Trophoblast cell (in vitro differentiated cells and primary cell): Measurements from ENCODE around the gene PLXNA2.
A peak's percentile ranks its signal among the peaks of the same experiment; 100 is the strongest.

Experiments
- DNase-seq, 2 donors: peaks; one replicate each; pipeline ENCODE4 v3.0.0-alpha.2; 2016
- H2AFZ ChIP-seq: 2 replicates; pipeline ENCODE4 v1.6.1; 2013; ENCODE audit warnings: low read length, moderate library complexity, mild to moderate bottlenecking; ENCODE audit not compliant: insufficient read depth, poor library complexity
- H2AK5ac ChIP-seq: 2 replicates; pipeline ENCODE4 v1.6.1; 2013; ENCODE audit warnings: mild to moderate bottlenecking, low read length
- H2BK120ac ChIP-seq: 2 replicates; pipeline ENCODE4 v1.6.1; 2013; ENCODE audit warnings: low read length, mild to moderate bottlenecking, moderate library complexity; ENCODE audit not compliant: insufficient read depth, poor library complexity
- H2BK12ac ChIP-seq: 2 replicates; pipeline ENCODE4 v1.6.1; 2013; ENCODE audit warnings: mild to moderate bottlenecking, low read length, moderate library complexity
- H2BK5ac ChIP-seq: 2 replicates; pipeline ENCODE4 v1.6.1; 2013; ENCODE audit warnings: low read length, low read depth, moderate library complexity, mild to moderate bottlenecking; ENCODE audit not compliant: poor library complexity
- H3K14ac ChIP-seq: 2 replicates; pipeline ENCODE4 v1.6.1; 2013; ENCODE audit warnings: mild to moderate bottlenecking, low read length
- H3K18ac ChIP-seq: 2 replicates; pipeline ENCODE4 v1.6.1; 2013; ENCODE audit warnings: mild to moderate bottlenecking, low read length
- H3K23ac ChIP-seq: 2 replicates; pipeline ENCODE4 v1.6.1; 2013; ENCODE audit warnings: low read length
- H3K27ac ChIP-seq: 2 replicates; pipeline ENCODE4 v1.5.1; 2013; ENCODE audit warnings: low read depth, mild to moderate bottlenecking, inconsistent platforms, low read length, moderate library complexity
- H3K27me3 ChIP-seq: 2 replicates; pipeline ENCODE4 v1.6.1; 2013; ENCODE audit warnings: inconsistent platforms, mild to moderate bottlenecking, low read length, moderate library complexity; ENCODE audit not compliant: insufficient read depth
- H3K36me3 ChIP-seq, 2 experiments: 1 replicate in 1 of 2; 2 replicates in 1 of 2; pipeline ENCODE4 v1.6.1; 2013; ENCODE audit warnings: low read length in 2 of 2, mild to moderate bottlenecking in 2 of 2, moderate library complexity in 1 of 2; ENCODE audit not compliant: insufficient read depth in 2 of 2, control insufficient read depth in 1 of 2
- H3K4ac ChIP-seq: 2 replicates; pipeline ENCODE4 v1.6.1; 2013; ENCODE audit warnings: low read depth, mild to moderate bottlenecking, low read length, moderate library complexity
- H3K4me1 ChIP-seq, 2 experiments: 1 replicate in 1 of 2; 2 replicates in 1 of 2; pipeline ENCODE4 v1.6.1; 2013; ENCODE audit warnings: low read length in 2 of 2, mild to moderate bottlenecking in 2 of 2, moderate library complexity in 1 of 2; ENCODE audit not compliant: insufficient read depth in 2 of 2, control insufficient read depth in 1 of 2
- H3K4me2 ChIP-seq: 2 replicates; pipeline ENCODE4 v1.6.1; 2013; ENCODE audit warnings: inconsistent platforms, mild to moderate bottlenecking, low read length, moderate library complexity
- H3K4me3 ChIP-seq: 2 replicates; pipeline ENCODE4 v1.5.1; 2013; ENCODE audit warnings: mild to moderate bottlenecking, low read depth, low read length, inconsistent platforms
- H3K79me1 ChIP-seq: one replicate; pipeline ENCODE4 v1.6.1; 2013; ENCODE audit warnings: low read length
- H3K79me2 ChIP-seq: 2 replicates; pipeline ENCODE4 v1.6.1; 2013; ENCODE audit warnings: low read length, mild to moderate bottlenecking; ENCODE audit not compliant: control insufficient read depth, insufficient read depth, poor library complexity
- H3K9ac ChIP-seq: 2 replicates; pipeline ENCODE4 v1.6.1; 2013; ENCODE audit warnings: mild to moderate bottlenecking, low read length
- H3K9me3 ChIP-seq: 2 replicates; pipeline ENCODE4 v1.6.1; 2013; ENCODE audit warnings: low read depth, mild to moderate bottlenecking, control low read depth, inconsistent platforms, low read length; ENCODE audit not compliant: insufficient read depth
- H4K12ac ChIP-seq: 2 replicates; pipeline ENCODE4 v1.6.1; 2013; ENCODE audit warnings: low read depth, mild to moderate bottlenecking, low read length, moderate library complexity
- H4K8ac ChIP-seq: 2 replicates; pipeline ENCODE4 v1.6.1; 2013; ENCODE audit warnings: low read depth, mild to moderate bottlenecking, low read length, moderate library complexity
- H4K91ac ChIP-seq: one replicate; pipeline ENCODE4 v1.6.1; 2013; ENCODE audit warnings: low read depth, mild to moderate bottlenecking, low read length, moderate library complexity
- whole genome bisulfite sequencing: extraction: QIAGEN DNeasy Blood & Tissue Kit; methylation state at CpG from one replicate; pipeline ENCODE4 v1.1.7; 2013; ENCODE audit warnings: missing lambda C conversion rate; ENCODE audit not compliant: insufficient read length, insufficient coverage; ENCODE audit errors: extremely low coverage; 5-methylcytosine and 5-hydroxymethylcytosine counted together

Gene PLXNA2

GRCh38 chr1:208212893-208213292, 31.3 kb downstream of the PLXNA2 start:
- no peak overlapping the region for H3K27ac ChIP-seq
- H3K9me3 ChIP-seq: no peaks in the 10 kb centered on the region
- H4K8ac ChIP-seq: no peak overlapping the region
- peak overlapping the region; percentile 30 for H2BK120ac ChIP-seq
- peaks cover 11% of the 10 kb centered on the region for H3K79me2 ChIP-seq
- H4K91ac ChIP-seq: no peak overlapping the region
- H2AFZ ChIP-seq: no peak overlapping the region
- peak overlapping the region; percentile 19 for H3K23ac ChIP-seq
- peaks cover 32 to 56% of the 10 kb centered on the region in 2 experiments for H3K36me3 ChIP-seq
- H3K9ac ChIP-seq: no peak overlapping the region
- peak overlapping the region; percentile 27 for H2BK12ac ChIP-seq
- no CpG with 5 or more reads among the region's 1 CpG for WGBS
- peak overlapping the region; percentile 17 for H2BK5ac ChIP-seq
- no peak overlapping the region for H3K4me3 ChIP-seq
- H3K4me1 ChIP-seq: peaks cover 42 to 50% of the 10 kb centered on the region in 2 experiments
- H2AK5ac ChIP-seq: no peak overlapping the region
- H3K4me2 ChIP-seq: no peak overlapping the region
- DNase-seq: no peak
- H3K18ac ChIP-seq: no peak overlapping the region
- H3K4ac ChIP-seq: no peak overlapping the region
- no peak overlapping the region for H4K12ac ChIP-seq
- H3K27me3 ChIP-seq: no peaks in the 10 kb centered on the region
- H3K79me1 ChIP-seq: peaks cover 27% of the 10 kb centered on the region
- no peak overlapping the region for H3K14ac ChIP-seq

DNA sequence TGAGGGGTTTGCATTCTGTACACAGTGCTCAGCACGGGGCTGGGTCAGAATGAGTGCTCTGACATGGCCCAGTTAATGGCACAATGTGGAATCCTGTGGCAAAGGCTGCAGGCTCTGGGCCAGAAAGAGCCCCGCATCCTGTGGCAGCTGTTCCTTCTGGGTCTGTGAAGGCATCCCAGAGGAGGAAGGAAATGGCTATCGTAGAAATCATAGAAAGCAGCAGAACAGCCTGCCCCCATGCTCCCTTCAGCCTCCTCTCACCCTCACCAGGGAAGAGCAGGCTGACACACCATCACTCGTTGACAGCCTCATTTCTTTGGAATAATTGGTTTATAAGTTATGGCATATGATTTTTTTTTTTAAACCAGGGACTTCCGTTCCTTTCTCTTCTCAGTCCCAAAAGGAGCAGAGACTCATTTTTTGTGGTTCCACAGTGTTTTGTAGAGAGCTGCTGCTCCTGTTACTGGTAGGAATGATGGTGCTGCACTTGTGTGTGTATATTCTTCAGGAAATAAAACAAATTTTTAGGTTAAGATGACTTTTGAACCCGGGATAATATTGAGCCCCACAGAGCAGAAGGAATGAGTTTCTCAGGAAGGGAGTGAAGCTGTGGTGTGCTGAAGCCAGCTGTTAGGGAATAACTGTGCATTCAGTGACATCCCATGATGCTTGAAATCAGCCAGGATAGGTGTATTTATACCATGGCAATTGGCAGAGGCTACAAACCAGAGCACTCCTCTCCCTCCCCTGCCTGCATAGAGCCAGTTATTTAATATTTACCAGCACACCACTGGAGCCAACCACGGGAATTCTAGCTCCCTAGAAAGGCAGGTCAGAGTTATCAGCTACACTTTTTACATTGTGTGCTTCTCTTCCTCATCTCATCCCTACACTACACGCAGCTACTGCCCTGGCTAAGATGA, 32.0 kb downstream of the PLXNA2 start:
- H2BK12ac ChIP-seq: peak overlapping the region; percentile 32
- peaks cover 6% of the 10 kb centered on the region for H3K79me2 ChIP-seq
- H3K23ac ChIP-seq: peak overlapping the region; percentile 19
- H4K8ac ChIP-seq: no peak overlapping the region
- no peak overlapping the region for H4K12ac ChIP-seq
- H3K18ac ChIP-seq: no peak overlapping the region
- H2BK120ac ChIP-seq: peak overlapping the region; percentile 30
- no peak overlapping the region for H4K91ac ChIP-seq
- H2AFZ ChIP-seq: no peak overlapping the region
- H3K79me1 ChIP-seq: peaks cover 20% of the 10 kb centered on the region
- peaks cover 42 to 49% of the 10 kb centered on the region in 2 experiments for H3K4me1 ChIP-seq
- no peak overlapping the region for H3K4me2 ChIP-seq
- H2BK5ac ChIP-seq: peak overlapping the region; percentile 17
- peaks cover 31 to 56% of the 10 kb centered on the region in 2 experiments for H3K36me3 ChIP-seq
- H3K27me3 ChIP-seq: no peaks in the 10 kb centered on the region
- H3K4me3 ChIP-seq: no peak overlapping the region
- no peak overlapping the region for H3K9ac ChIP-seq
- DNase-seq: peak; percentile 32 to 39
- WGBS: no CpG with 5 or more reads among the region's 8 CpGs
- H3K4ac ChIP-seq: no peak overlapping the region
- H3K14ac ChIP-seq: no peak overlapping the region
- no peak overlapping the region for H2AK5ac ChIP-seq
- H3K9me3 ChIP-seq: no peaks in the 10 kb centered on the region
- no peak overlapping the region for H3K27ac ChIP-seq

DNA sequence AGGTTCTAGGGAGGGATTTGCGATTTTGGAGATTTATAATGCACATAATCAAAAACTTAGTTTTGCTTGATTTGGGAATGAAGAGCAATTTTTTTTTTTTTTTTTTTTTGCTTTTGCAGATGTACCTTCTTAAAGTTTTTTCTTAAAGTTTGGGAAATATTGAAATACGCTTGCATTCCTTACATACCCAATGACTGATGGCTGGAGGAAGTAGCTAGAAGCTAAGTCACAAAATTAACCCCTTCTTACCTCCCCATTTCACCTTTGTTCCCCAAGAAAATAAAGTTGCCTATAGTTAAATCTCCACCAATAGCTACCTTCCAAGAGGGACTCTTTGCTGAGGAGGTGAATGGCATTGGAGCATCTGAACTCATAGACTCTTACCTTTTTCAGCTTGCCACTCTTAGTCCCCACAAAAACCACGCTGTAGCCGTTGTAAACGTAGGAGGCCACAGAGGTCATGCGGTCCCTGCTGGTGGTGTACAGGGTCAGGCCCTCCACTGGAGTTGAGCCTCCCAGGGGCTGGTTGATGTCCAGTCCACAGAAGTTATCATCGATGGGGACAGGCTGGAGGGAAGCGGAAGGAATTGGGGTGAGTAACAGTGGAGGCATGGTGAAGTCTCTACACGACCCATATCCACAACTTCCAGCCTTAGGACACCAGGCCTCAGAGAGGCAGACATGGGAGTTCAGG, 34.1 kb downstream of the PLXNA2 start:
- no peaks in the 10 kb centered on the region for H3K9me3 ChIP-seq

GRCh38 chr1:208209286-208209685, 34.9 kb downstream of the PLXNA2 start:
- H3K23ac ChIP-seq: no peak overlapping the region
- DNase-seq: no peak
- no peaks in the 10 kb centered on the region for H3K9me3 ChIP-seq
- peak overlapping the region; percentile 28 for H3K9ac ChIP-seq
- peaks cover 26 to 38% of the 10 kb centered on the region in 2 experiments for H3K4me1 ChIP-seq
- no peak overlapping the region for H3K14ac ChIP-seq
- H3K4me3 ChIP-seq: no peak overlapping the region
- peak overlapping the region; percentile 33 for H4K8ac ChIP-seq
- H3K18ac ChIP-seq: peak overlapping the region; percentile 92
- H2AK5ac ChIP-seq: peak overlapping the region; percentile 81
- H4K91ac ChIP-seq: no peak overlapping the region
- no CpG with 5 or more reads among the region's 3 CpGs for WGBS
- peaks cover 3% of the 10 kb centered on the region for H3K79me2 ChIP-seq
- H3K79me1 ChIP-seq: peaks cover 15% of the 10 kb centered on the region
- no peak overlapping the region for H2BK5ac ChIP-seq
- H3K27ac ChIP-seq: no peak overlapping the region
- H3K27me3 ChIP-seq: no peaks in the 10 kb centered on the region
- H2AFZ ChIP-seq: no peak overlapping the region
- H3K4me2 ChIP-seq: no peak overlapping the region
- peaks cover 27 to 53% of the 10 kb centered on the region in 2 experiments for H3K36me3 ChIP-seq
- peak overlapping the region; percentile 29 for H2BK120ac ChIP-seq
- no peak overlapping the region for H4K12ac ChIP-seq
- H3K4ac ChIP-seq: no peak overlapping the region
- H2BK12ac ChIP-seq: peak overlapping the region; percentile 83

More for the DNA sequence above, 34.1 kb downstream of the PLXNA2 start:
- Histone ChIP-seq H3K4ac (peak overlapping the region; percentile 21), H3K4me1 (peaks cover 29 to 38% of the 10 kb centered on the region in 2 experiments), H3K27ac (no peak overlapping the region), H2AFZ (no peak overlapping the region), H3K9ac (no peak overlapping the region), H2BK12ac (peak overlapping the region; percentile 5), H3K23ac (no peak overlapping the region), H3K18ac (peak overlapping the region; percentile 36), H4K8ac (no peak overlapping the region), H3K79me1 (peaks cover 15% of the 10 kb centered on the region), H4K12ac (no peak overlapping the region), H3K4me3 (no peak overlapping the region), H3K14ac (peak overlapping the region; percentile 28), H3K36me3 (peaks cover 24 to 48% of the 10 kb centered on the region in 2 experiments), H3K27me3 (no peaks in the 10 kb centered on the region), H2BK120ac (peak overlapping the region; percentile 27), H3K4me2 (no peak overlapping the region), H2AK5ac (no peak overlapping the region), H2BK5ac (no peak overlapping the region), H4K91ac (peak overlapping the region; percentile 12), H3K79me2 (peaks cover 3% of the 10 kb centered on the region)
- no CpG with 5 or more reads among the region's 9 CpGs for WGBS
- DNase-seq: no peak
